GM18508 (cell line): ENCODE results near the gene ZNF687.

Experiments used
- ATAC-seq: cut with Tn5 transposase; IDR thresholded peaks from one replicate; pipeline ENCODE4 v1.9.1; 2021; ENCODE audit warnings: moderate number of reproducible peaks; ENCODE audit not compliant: insufficient read depth, unreplicated experiment

The ZNF687 gene, protein sequence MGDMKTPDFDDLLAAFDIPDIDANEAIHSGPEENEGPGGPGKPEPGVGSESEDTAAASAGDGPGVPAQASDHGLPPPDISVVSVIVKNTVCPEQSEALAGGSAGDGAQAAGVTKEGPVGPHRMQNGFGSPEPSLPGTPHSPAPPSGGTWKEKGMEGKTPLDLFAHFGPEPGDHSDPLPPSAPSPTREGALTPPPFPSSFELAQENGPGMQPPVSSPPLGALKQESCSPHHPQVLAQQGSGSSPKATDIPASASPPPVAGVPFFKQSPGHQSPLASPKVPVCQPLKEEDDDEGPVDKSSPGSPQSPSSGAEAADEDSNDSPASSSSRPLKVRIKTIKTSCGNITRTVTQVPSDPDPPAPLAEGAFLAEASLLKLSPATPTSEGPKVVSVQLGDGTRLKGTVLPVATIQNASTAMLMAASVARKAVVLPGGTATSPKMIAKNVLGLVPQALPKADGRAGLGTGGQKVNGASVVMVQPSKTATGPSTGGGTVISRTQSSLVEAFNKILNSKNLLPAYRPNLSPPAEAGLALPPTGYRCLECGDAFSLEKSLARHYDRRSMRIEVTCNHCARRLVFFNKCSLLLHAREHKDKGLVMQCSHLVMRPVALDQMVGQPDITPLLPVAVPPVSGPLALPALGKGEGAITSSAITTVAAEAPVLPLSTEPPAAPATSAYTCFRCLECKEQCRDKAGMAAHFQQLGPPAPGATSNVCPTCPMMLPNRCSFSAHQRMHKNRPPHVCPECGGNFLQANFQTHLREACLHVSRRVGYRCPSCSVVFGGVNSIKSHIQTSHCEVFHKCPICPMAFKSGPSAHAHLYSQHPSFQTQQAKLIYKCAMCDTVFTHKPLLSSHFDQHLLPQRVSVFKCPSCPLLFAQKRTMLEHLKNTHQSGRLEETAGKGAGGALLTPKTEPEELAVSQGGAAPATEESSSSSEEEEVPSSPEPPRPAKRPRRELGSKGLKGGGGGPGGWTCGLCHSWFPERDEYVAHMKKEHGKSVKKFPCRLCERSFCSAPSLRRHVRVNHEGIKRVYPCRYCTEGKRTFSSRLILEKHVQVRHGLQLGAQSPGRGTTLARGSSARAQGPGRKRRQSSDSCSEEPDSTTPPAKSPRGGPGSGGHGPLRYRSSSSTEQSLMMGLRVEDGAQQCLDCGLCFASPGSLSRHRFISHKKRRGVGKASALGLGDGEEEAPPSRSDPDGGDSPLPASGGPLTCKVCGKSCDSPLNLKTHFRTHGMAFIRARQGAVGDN

GRCh38 chr1:151281969-151282882 is at the start of gene ZNF687:
ZNF687 (plus strand) TSS chr1:151282299; CDS start chr1:151286292, 3,993 bp downstream.
- peak; percentile 78 for ATAC-seq

- ATAC-seq, result no peak
Measured at GRCh38 chr1:151235235-151235634, 46.9 kb upstream of the ZNF687 start.

- no peak for ATAC-seq
Measured at GRCh38 chr1:151237678-151238466, 44.2 kb upstream of the ZNF687 start.

DNA sequence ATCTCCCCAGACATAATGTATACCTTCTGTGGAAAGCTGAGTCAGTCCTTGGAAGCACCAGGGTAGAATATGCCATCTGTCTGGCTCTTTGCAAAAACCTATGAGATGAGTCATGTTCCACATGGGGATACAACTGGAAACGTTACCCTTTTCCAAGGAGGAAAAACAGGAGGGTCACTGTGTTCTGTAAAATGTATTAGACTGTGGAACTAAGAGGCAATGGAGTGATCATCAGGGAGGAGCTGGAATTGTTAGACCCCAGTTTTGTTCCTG is 43.7 kb upstream of the ZNF687 start:
- ATAC-seq, result no peak

- ATAC-seq, result no peak
Measured at GRCh38 chr1:151242442-151242841, 39.7 kb upstream of the ZNF687 start.

- no peak for ATAC-seq
Measured at GRCh38 chr1:151243683-151244216, 38.3 kb upstream of the ZNF687 start.

DNA sequence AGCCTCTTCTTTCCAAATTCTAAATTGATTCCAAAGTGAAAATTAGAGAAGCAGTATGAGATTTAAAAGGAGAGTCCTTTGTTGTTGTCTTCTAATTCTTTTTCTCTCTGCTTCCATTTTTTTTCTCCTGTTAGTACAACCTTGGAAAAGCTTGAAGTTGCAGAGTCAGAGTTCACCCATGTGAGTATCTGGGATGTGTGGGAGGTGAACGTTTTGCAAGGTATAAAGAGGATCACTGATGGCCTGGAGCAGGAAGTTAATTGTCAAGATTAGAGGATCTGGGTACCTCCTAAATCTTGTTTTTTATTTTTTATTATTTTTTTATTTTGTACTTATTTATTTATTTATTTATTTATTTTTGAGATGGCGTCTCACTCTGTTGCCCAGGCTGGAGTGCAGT is 35.3 kb upstream of the ZNF687 start:
- no peak for ATAC-seq

GRCh38 chr1:151251656-151252470 is 30.2 kb upstream of the ZNF687 start:
- no peak for ATAC-seq

DNA sequence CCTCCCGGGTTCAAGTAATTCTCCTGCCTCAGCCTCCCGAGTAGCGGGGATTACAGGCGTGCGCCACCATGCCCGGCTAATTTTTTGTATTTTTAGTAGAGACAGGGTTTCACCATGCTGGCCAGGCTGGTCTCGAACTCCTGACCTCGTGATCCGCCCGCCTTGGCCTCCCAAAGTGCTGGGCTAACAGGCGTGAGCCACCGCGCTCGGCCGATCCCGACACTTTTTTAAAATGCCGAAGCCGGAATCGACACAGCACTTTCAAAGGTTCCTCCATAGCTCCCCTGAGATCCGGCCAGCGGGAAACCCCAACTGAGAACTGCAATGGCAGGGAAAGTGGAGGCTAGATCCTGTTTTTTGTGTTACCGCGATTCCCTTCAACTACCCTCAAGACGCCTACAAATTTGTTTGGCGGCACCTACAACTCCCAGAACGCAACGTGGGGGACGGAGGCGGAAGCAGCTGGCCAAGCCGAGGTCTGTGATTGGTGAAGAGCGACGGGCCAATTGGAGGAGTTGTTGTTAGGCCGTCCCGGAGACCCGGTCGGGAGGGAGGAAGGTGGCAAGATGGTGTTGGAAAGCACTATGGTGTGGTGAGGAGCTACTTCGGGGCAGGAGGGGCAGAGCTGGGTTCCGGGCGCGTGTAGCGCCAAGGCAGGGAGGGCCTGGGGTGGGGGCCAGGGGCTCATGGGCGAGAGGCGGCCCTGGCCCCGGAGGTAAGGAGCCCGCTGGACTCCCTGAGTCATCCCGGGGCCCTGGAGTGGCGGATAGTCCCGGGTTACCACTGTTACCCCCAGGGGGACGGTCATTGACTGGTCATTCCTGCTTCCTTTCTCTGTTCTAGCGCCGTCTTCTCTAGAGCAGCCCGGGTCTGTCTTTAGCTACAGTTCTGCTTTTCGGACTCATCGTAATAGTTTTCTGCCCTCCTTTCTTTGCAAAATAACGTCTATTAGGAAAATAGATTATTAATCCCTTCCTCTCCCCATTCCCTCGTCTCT is 27.6 kb upstream of the ZNF687 start, which contains the start of gene PSMD4:
Gene PSMD4 (plus strand): TSS at position 518 of the 997 bp plus-strand sequence. CDS start 49 bp downstream, at position 567.
- peak; percentile 63 for ATAC-seq

DNA sequence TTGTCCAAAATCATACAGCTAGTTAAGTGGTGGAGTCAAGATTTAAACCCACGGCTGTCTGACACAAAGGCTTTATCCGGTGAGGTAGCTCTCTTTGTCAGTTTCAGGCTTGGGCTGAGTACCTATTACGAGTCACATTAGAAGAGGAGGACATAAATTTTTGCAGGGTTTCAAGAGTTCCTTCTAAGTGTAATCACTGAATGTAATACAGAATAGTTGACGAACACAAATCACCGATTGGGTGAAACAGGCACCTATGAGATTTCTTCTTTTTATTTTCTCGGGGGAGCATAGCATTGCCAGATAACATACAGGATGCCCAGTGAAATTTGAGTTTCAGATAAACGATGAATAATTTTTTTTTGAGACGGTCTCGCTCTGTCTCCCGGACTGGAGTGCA is 26.7 kb upstream of the ZNF687 start:
- ATAC-seq, result no peak

GRCh38 chr1:151259351-151259750 is 22.7 kb upstream of the ZNF687 start:
- no peak for ATAC-seq

- ATAC-seq, result no peak
Measured at GRCh38 chr1:151265446-151266236, 16.5 kb upstream of the ZNF687 start.

GRCh38 chr1:151266315-151266714 is 15.8 kb upstream of the ZNF687 start:
- ATAC-seq, result no peak

DNA sequence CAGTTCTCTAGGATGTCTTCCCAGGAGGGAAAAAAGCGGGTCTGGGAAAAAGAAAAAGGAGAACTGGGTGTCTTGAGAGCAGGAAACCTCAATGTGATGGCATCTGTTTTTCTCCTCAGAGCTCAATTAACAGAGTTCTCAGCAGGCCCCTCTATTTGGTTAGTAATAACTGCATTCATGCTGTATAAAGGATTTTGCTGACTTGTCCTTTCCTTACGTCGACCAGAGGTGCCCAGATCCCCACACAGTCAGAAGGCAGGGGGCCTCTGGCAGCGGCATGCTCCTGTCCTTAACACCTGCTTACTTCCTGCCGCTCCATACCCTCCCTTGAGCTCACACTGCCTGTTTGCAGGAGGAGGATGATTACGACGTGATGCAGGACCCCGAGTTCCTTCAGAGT is 15.3 kb upstream of the ZNF687 start:
- ATAC-seq, result no peak

GRCh38 chr1:151267760-151268159 is 14.3 kb upstream of the ZNF687 start:
- ATAC-seq, result no peak

- no peak for ATAC-seq
Measured at GRCh38 chr1:151273924-151274466, 8.1 kb upstream of the ZNF687 start.
